Ovary (tissue), 9 donors: ENCODE measurements around the gene HECTD4. TPM values are rescaled to one million over a fixed set of nuclear protein-coding genes. Genes with fewer than 3 reads are reported as not detected.

ENCODE experiments used
- DNase-seq, 5 donors: peaks; one replicate each; pipeline ENCODE4 v3.0.0-alpha.2; 2019 to 2020
- H3K27ac ChIP-seq, 2 donors: fragments of 200-600 bp; one replicate each; pipeline versions ENCODE4 v1.5.1 to v1.8.0; 2019 to 2022
- H3K27me3 ChIP-seq: fragments of 200-600 bp; one replicate; pipeline ENCODE4 v1.8.0; 2022
- H3K36me3 ChIP-seq: fragments of 200-600 bp; sonication (generic); one replicate; pipeline ENCODE4 v1.5.1; 2019
- H3K4me1 ChIP-seq: one replicate; pipeline ENCODE4 v1.8.1; 2013; ENCODE audit warnings: mild to moderate bottlenecking, moderate library complexity; ENCODE audit not compliant: insufficient read depth
- H3K4me3 ChIP-seq: fragments of 200-600 bp; sonication (generic); one replicate; pipeline ENCODE4 v1.5.1; 2017
- H3K9me3 ChIP-seq, 2 donors: fragments of 200-600 bp in 1 of 2; sonication (generic) in 1 of 2; one replicate each; pipeline versions ENCODE4 v1.5.1 to v1.8.1; 2013 to 2019; ENCODE audit warnings: mild to moderate bottlenecking in 1 of 2, moderate library complexity in 1 of 2
- CTCF ChIP-seq, 3 donors: fragments of 450-650 bp in 2 of 3; fragments of 200-600 bp in 1 of 3; IDR thresholded peaks; one replicate each; pipeline versions ENCODE4 v1.5.1 to v1.8.0; 2016 to 2022; ENCODE audit warnings: antibody characterized with exemption in 3 of 3, mild to moderate bottlenecking in 1 of 3
- EP300 ChIP-seq: sonication (generic); formaldehyde crosslinking; IDR thresholded peaks from one replicate; pipeline ENCODE4 v1.6.1; 2017; ENCODE audit warnings: antibody characterized with exemption
- POLR2A ChIP-seq: fragments of 450-650 bp; IDR thresholded peaks from one replicate; pipeline ENCODE4 v1.6.1; 2017; ENCODE audit warnings: antibody characterized with exemption, mild to moderate bottlenecking, moderate library complexity
- WGBS, 3 donors: extraction: QIAGEN DNeasy Blood & Tissue Kit in 1 of 3; methylation state at CpG; one replicate each; pipeline versions ENCODE4 v1.1.5 to v1.1.7; 2013 to 2017; 5-methylcytosine and 5-hydroxymethylcytosine counted together
- intact Hi-C, 4 donors: fragments of 100-400 bp; cut with DNase I; formaldehyde crosslinking; loops; one replicate each; pipeline versions ENCODE4 v1.11.0 to v1.15.1; 2022 to 2023
- polyA plus RNA-seq, 2 donors: library from polyadenylated mRNA; stranded (reverse); fragments of 200-250 nt in 1 of 2; fragments of 350-450 nt in 1 of 2; fragmentation: Illumina TruSeq in 1 of 2; extraction: RNeasy Lipid Tissue Mini Kit (QIAGEN cat#74804) in 1 of 2; gene quantifications; one replicate each; pipeline ENCODE4 v1.2.3, GENCODE V29; 2013 to 2014
- total RNA-seq, 7 donors: library from RNA; depleted of rRNA in 2 of 7; stranded (reverse); fragments of >200 nt in 2 of 7; fragmentation: NEBNext Ultra II Directional in 3 of 7; extraction: Animal tissue kit (Norgen Biotek cat#: 25700) in 3 of 7; gene quantifications; one replicate each; pipeline versions ENCODE4 v1.1.0 to v1.2.4, GENCODE V29; 2016 to 2023
- donor health status: DM: no; HTN: no; CAD: no; lungs with moderate emphysema.
- donor health status: DM: no; HTN: no; CAD: no.
- donor health status: Bipolar disorder and iron deficiency.
- donor health status: DM: yes; HTN: yes; CAD: no.
- donor health status: DM: no; HTN: no; CAD: no.
- donor health status: DM: yes; HTN: yes; CAD: no.

HECTD4 gene
- total and polyA plus RNA-seq, 9 donors, result 12.3 to 47.3 (median 34.9) TPM

GRCh38 chr12:112180422-112180821 lies 201.8 kb downstream of the HECTD4 start:
- no peak for DNase-seq
- intact Hi-C loops, result no loop called here
- no peaks in the 10 kb centered on the region for H3K9me3 ChIP-seq
- no peak overlapping the region for H3K27ac ChIP-seq
- no peaks in the 10 kb centered on the region for H3K36me3 ChIP-seq
- no peaks in the 10 kb centered on the region for H3K4me1 ChIP-seq
- 89 to 94% (median 93%) methylated on average over 4 of the region's 4 CpGs for WGBS, 3 donors
- H3K4me3 ChIP-seq, result no peak overlapping the region
- no peaks in the 10 kb centered on the region for H3K27me3 ChIP-seq
- no peak for TF ChIP-seq EP300

- Histone ChIP-seq H3K9me3 (no peaks in the 10 kb centered on the region), H3K27me3 (no peaks in the 10 kb centered on the region), H3K4me1 (no peaks in the 10 kb centered on the region), H3K36me3 (no peaks in the 10 kb centered on the region), H3K27ac (no peak overlapping the region), H3K4me3 (no peak overlapping the region)
- 86 to 95% (median 87%) methylated on average over 2 of the region's 2 CpGs for WGBS, 3 donors
- DNase-seq, result no peak
- intact Hi-C loops, result no loop called here
- no peak for TF ChIP-seq EP300
- TF ChIP-seq CTCF (IDR thresholded peaks at IDR 0.05), result no peak
- TF ChIP-seq POLR2A, result no peak
Observed at GRCh38 chr12:112179916-112180315, 202.3 kb downstream of the HECTD4 start.

- 89 to 100% (median 94%) methylated on average over 11 of the region's 11 CpGs for WGBS, 3 donors
- H3K4me1 ChIP-seq, result no peaks in the 10 kb centered on the region
- intact Hi-C loops, result no loop called here
- no peaks in the 10 kb centered on the region for H3K9me3 ChIP-seq
- TF ChIP-seq EP300 (no peak), CTCF (IDR thresholded peaks at IDR 0.05) (no peak), POLR2A (no peak)
- no peaks in the 10 kb centered on the region for H3K36me3 ChIP-seq
- no peaks in the 10 kb centered on the region for H3K27me3 ChIP-seq
- H3K4me3 ChIP-seq, result no peak overlapping the region
- no peak overlapping the region for H3K27ac ChIP-seq
- DNase-seq, result no peak
Observed at GRCh38 chr12:112179341-112179740, 202.9 kb downstream of the HECTD4 start.

GRCh38 chr12:112178796-112179195 lies 203.4 kb downstream of the HECTD4 start:
- DNase-seq, result no peak
- no peak for TF ChIP-seq POLR2A
- TF ChIP-seq CTCF (IDR thresholded peaks at IDR 0.05), result no peak
- no peak for TF ChIP-seq EP300
- no peaks in the 10 kb centered on the region for H3K9me3 ChIP-seq
- no peaks in the 10 kb centered on the region for H3K27me3 ChIP-seq
- no peak overlapping the region for H3K27ac ChIP-seq
- no peaks in the 10 kb centered on the region for H3K36me3 ChIP-seq
- intact Hi-C loops, result no loop called here
- WGBS, 3 donors, result 94 to 96% (median 95%) methylated on average over 15 of the region's 15 CpGs
- H3K4me1 ChIP-seq, result no peaks in the 10 kb centered on the region
- no peak overlapping the region for H3K4me3 ChIP-seq

- H3K4me1 ChIP-seq, result no peaks in the 10 kb centered on the region
- no peak overlapping the region for H3K4me3 ChIP-seq
- intact Hi-C loops, result no loop called here
- H3K27me3 ChIP-seq, result no peaks in the 10 kb centered on the region
- H3K9me3 ChIP-seq, result no peaks in the 10 kb centered on the region
- 85 to 86% (median 86%) methylated on average over 11 of the region's 11 CpGs for WGBS, 3 donors
- no peak for TF ChIP-seq CTCF (IDR thresholded peaks at IDR 0.05)
- no peak for TF ChIP-seq POLR2A
- TF ChIP-seq EP300, result no peak
- no peaks in the 10 kb centered on the region for H3K36me3 ChIP-seq
- DNase-seq, result no peak
- H3K27ac ChIP-seq, result no peak overlapping the region
Observed at GRCh38 chr12:112176321-112177010, 205.8 kb downstream of the HECTD4 start.
